Panc1 (cell line): ENCODE results near the gene INF2. TPM values are rescaled to one million over a fixed set of nuclear protein-coding genes. Genes with fewer than 3 reads are reported as not detected.

ENCODE experiments used
- ATAC-seq: fragments of 200-7000 bp; cut with Tn5 transposase; 2 replicates; pipeline ENCODE4 v1.9.1; 2020; ENCODE audit warnings: mild to moderate bottlenecking, moderate library complexity
- BruUV-seq: library from RNA; stranded (reverse); fragments of 400-500 nt; replicated peaks from 2 replicates; lab custom pipeline; 2021; lab: Mats Ljungman, UMichigan
- CTCF ChIA-PET: fragments of 300-600 bp; sonication (Branson Sonifier 250); formaldehyde crosslinking; loops from one replicate; lab custom pipeline; 2022; ENCODE audit warnings: antibody characterized with exemption; lab: Charles Lee
- POLR2A ChIA-PET: fragments of 300-600 bp; sonication (Branson Sonifier 250); formaldehyde crosslinking; loops from one replicate; lab custom pipeline; 2022; ENCODE audit warnings: antibody characterized with exemption; lab: Charles Lee
- DNase-seq: peaks from one replicate; pipeline ENCODE4 v3.0.0-alpha.2; 2010; ENCODE audit warnings: low read depth, low spot score
- H3K27ac ChIP-seq: 2 replicates; pipeline ENCODE4 v1.5.1; 2011; ENCODE audit warnings: mild to moderate bottlenecking, low read length, inconsistent platforms
- H3K27me3 ChIP-seq: fragments of 200-500 bp; sonication (Bioruptor generic); 2 replicates; pipeline ENCODE4 v1.6.0; 2014; ENCODE audit warnings: low read length, inconsistent platforms; ENCODE audit not compliant: control insufficient read depth, insufficient read depth
- H3K36me3 ChIP-seq: fragments of 200-500 bp; sonication (Bioruptor generic); 2 replicates; pipeline ENCODE4 v1.5.1; 2014; ENCODE audit warnings: inconsistent platforms, mild to moderate bottlenecking, low read length, moderate library complexity; ENCODE audit not compliant: control insufficient read depth, insufficient read depth
- H3K4me1 ChIP-seq: 2 replicates; pipeline ENCODE4 v1.5.1; 2011; ENCODE audit warnings: inconsistent platforms, mild to moderate bottlenecking, low read length, moderate library complexity; ENCODE audit not compliant: control insufficient read depth, insufficient read depth
- H3K4me3 ChIP-seq, 2 experiments: 2 replicates each; pipeline ENCODE4 v1.5.1; 2011 to 2012; ENCODE audit warnings: low read depth in 2 of 2, low read length in 2 of 2, mild to moderate bottlenecking in 2 of 2, inconsistent platforms in 1 of 2, moderate library complexity in 1 of 2
- H3K9me3 ChIP-seq: fragments of 200-500 bp; sonication (Bioruptor generic); 2 replicates; pipeline ENCODE4 v1.5.1; 2014; ENCODE audit warnings: low read depth, mild to moderate bottlenecking, inconsistent platforms, low read length, moderate library complexity; ENCODE audit not compliant: control insufficient read depth, insufficient read depth
- CTCF ChIP-seq: fragments of 450-650 bp; IDR thresholded peaks from 2 replicates; pipeline ENCODE4 v1.5.1; 2017; ENCODE audit warnings: mild to moderate bottlenecking
- POLR2AphosphoS5 ChIP-seq: IDR thresholded peaks from 2 replicates; pipeline ENCODE4 v1.6.1; 2012; ENCODE audit warnings: mild to moderate bottlenecking, low read depth, low read length, moderate library complexity
- REST ChIP-seq, 2 experiments: IDR thresholded peaks; 2 replicates each; pipeline ENCODE4 v1.6.1; 2011 to 2012; ENCODE audit warnings: low read depth in 2 of 2, control low read depth in 1 of 2, low read length in 1 of 2, mild to moderate bottlenecking in 1 of 2, moderate library complexity in 1 of 2; ENCODE audit not compliant: insufficient read depth in 1 of 2
- SIN3A ChIP-seq: IDR thresholded peaks from 2 replicates; pipeline ENCODE4 v1.6.1; 2012; ENCODE audit warnings: low read depth, mild to moderate bottlenecking, low read length, moderate library complexity, borderline replicate concordance; ENCODE audit not compliant: insufficient read depth
- TCF7L2 ChIP-seq: IDR thresholded peaks from 2 replicates; pipeline ENCODE4 v1.6.1; 2011; ENCODE audit warnings: mild to moderate bottlenecking, low read depth, low read length, inconsistent platforms
- in situ Hi-C: cut with HindIII; loops from 2 replicates; pipeline ENCODE4 v1.10.0; 2016; ENCODE audit warnings: low sequenced_read_pairs, low pct_unique_long_range_greater_than_20kb
- intact Hi-C: fragments of 100-400 bp; cut with micrococcal nuclease; formaldehyde crosslinking; loops from one replicate; pipeline ENCODE4 v1.10.0; 2022; ENCODE audit not compliant: unreplicated experiment
- total RNA-seq: library from RNA; stranded (reverse); gene quantifications from one replicate; pipeline ENCODE4 v1.2.1, GENCODE V29; 2021; ENCODE audit not compliant: unreplicated experiment

The INF2 gene
- total RNA-seq, 1 experiment from 2014 or later, result 195 TPM

GRCh38 chr14:104725772-104726548 lies 36.5 kb downstream of the INF2 start:
- no peak overlapping the region; a peak in 1 of 4 replicates for H3K4me3 ChIP-seq
- ChIA-PET POLR2A (no interaction called here), CTCF (interaction anchor here (0.7 to 1.2 kb wide), 2 partner anchors 26 to 54 kb away, joined by 4 to 9 read pairs; partner anchors contain the start of gene SIVA1)
- H3K36me3 ChIP-seq, result no peaks in the 10 kb centered on the region
- TF ChIP-seq SIN3A, result no peak
- TF ChIP-seq CTCF, result peak; percentile 18
- TF ChIP-seq TCF7L2, result no peak
- no peak for TF ChIP-seq REST (IDR thresholded peaks at IDR 0.05; ENCODE audit: insufficient read depth in 1 of 2, low read depth in 2 of 2, low read length in 1 of 2)
- no peak for TF ChIP-seq POLR2AphosphoS5
- no peaks in the 10 kb centered on the region for H3K9me3 ChIP-seq
- no peak overlapping the region for H3K27ac ChIP-seq
- intact Hi-C loops (no loop called here), in situ Hi-C loops (no loop called here)
- ATAC-seq (no peak), DNase-seq (no peak)
- no TSS peak for BruUV-seq
- H3K27me3 ChIP-seq, result no peaks in the 10 kb centered on the region
- H3K4me1 ChIP-seq, result peaks cover 33% of the 10 kb centered on the region

GRCh38 chr14:104726600-104727451 lies 37.4 kb downstream of the INF2 start:
- ATAC-seq (no peak), DNase-seq (no peak)
- ChIA-PET CTCF (interaction anchor here (0.7 kb wide), 1 partner anchor 55 kb away, joined by 9 read pairs; no protein-coding TSS in a partner anchor), POLR2A (no interaction called here)
- H3K4me1 ChIP-seq, result peaks cover 30% of the 10 kb centered on the region
- in situ Hi-C loops (no loop called here), intact Hi-C loops (no loop called here)
- H3K4me3 ChIP-seq, result no peak overlapping the region
- H3K27me3 ChIP-seq, result no peaks in the 10 kb centered on the region
- no TSS peak for BruUV-seq
- TF ChIP-seq REST (IDR thresholded peaks at IDR 0.05; ENCODE audit: insufficient read depth in 1 of 2, low read depth in 2 of 2, low read length in 1 of 2), result no peak
- TF ChIP-seq CTCF, result peak; percentile 38
- H3K9me3 ChIP-seq, result no peaks in the 10 kb centered on the region
- no peak overlapping the region for H3K27ac ChIP-seq
- no peaks in the 10 kb centered on the region for H3K36me3 ChIP-seq
